ENCODE measurements around the gene TCERG1.
"Not testable (repeated sequence)": the region's sequence is repeated elsewhere in the genome, so short reads cannot be mapped to it uniquely, and the experiment has no call there.

The TCERG1 gene

GRCh38 chr5:146521403-146522106 is 74.4 kb downstream of the TCERG1 start:
- no peak for DNase-seq (ENCODE audit: low read depth)

- no peak for DNase-seq (ENCODE audit: low read depth)
Observed at GRCh38 chr5:146523698-146524097, 76.6 kb downstream of the TCERG1 start.

GRCh38 chr5:146527785-146528184 is 80.7 kb downstream of the TCERG1 start:
- no peak for DNase-seq (ENCODE audit: low read depth)

GRCh38 chr5:146528236-146528635 is 81.1 kb downstream of the TCERG1 start:
- no peak for DNase-seq (ENCODE audit: low read depth)

GRCh38 chr5:146529984-146530383 is 82.9 kb downstream of the TCERG1 start:
- DNase-seq (ENCODE audit: low read depth), result no peak

GRCh38 chr5:146533260-146533857 is 86.2 kb downstream of the TCERG1 start:
- peak; percentile 5 for DNase-seq (ENCODE audit: low read depth)

- no peak for DNase-seq (ENCODE audit: low read depth)
Observed at GRCh38 chr5:146533882-146534281, 86.7 kb downstream of the TCERG1 start.

- DNase-seq (ENCODE audit: low read depth), result no peak
Observed at GRCh38 chr5:146538432-146538831, 91.3 kb downstream of the TCERG1 start.

GRCh38 chr5:146539973-146540372 is 92.8 kb downstream of the TCERG1 start:
- DNase-seq (ENCODE audit: low read depth), result no peak

GRCh38 chr5:146540414-146540813 is 93.3 kb downstream of the TCERG1 start:
- no peak for DNase-seq (ENCODE audit: low read depth)

GRCh38 chr5:146541958-146542849 is 95.1 kb downstream of the TCERG1 start:
- no peak for DNase-seq (ENCODE audit: low read depth)

GRCh38 chr5:146544232-146544631 is 97.1 kb downstream of the TCERG1 start:
- DNase-seq (ENCODE audit: low read depth), result no peak

GRCh38 chr5:146548781-146549449 is 101.8 kb downstream of the TCERG1 start:
- no peak for DNase-seq (ENCODE audit: low read depth)

- DNase-seq (ENCODE audit: low read depth), result no peak
Observed at GRCh38 chr5:146549615-146550014, 102.5 kb downstream of the TCERG1 start.

GRCh38 chr5:146553446-146553845 is 106.3 kb downstream of the TCERG1 start:
- no peak for DNase-seq (ENCODE audit: low read depth)

- DNase-seq (ENCODE audit: low read depth), result not testable (repeated sequence)
Observed at GRCh38 chr5:146556884-146557283, 109.8 kb downstream of the TCERG1 start.

- peak; percentile 31 for DNase-seq (ENCODE audit: low read depth)
Observed at GRCh38 chr5:146560205-146560812, 113.2 kb downstream of the TCERG1 start.
